ENCODE data around the gene MGAT5B. TPM values are rescaled to one million over a fixed set of nuclear protein-coding genes. Genes with fewer than 3 reads are reported as not detected.

Gene MGAT5B
- total RNA-seq, 2 donors from 2014 or later = 3.6 TPM; not detected in 1

- Histone ChIP-seq H3K27me3 (no peaks in the 10 kb centered on the region), H3K4me3 (no peak overlapping the region), H3K9me3 (no peaks in the 10 kb centered on the region), H3K27ac (no peak overlapping the region), H3K36me3 (replicated peaks in 1 of 2; ENCODE audit: insufficient read depth in 1 of 2, low read depth in 2 of 2) (no peaks in the 10 kb centered on the region), H3K4me1 (no peaks in the 10 kb centered on the region)
- no peak for TF ChIP-seq CTCF (IDR thresholded peaks at IDR 0.05)
- TF ChIP-seq POLR2A (IDR thresholded peaks at IDR 0.05) = no peak
- ATAC-seq = no peak
- WGBS, 2 donors = 35 to 38% methylated on average over 19 to 28 of the region's 28 CpGs
- intact Hi-C loops (cut with DNase I) = no loop called here
- no peak for DNase-seq
Measured at GRCh38 chr17:76957678-76958464, 89.7 kb downstream of the MGAT5B start.

- intact Hi-C loops (cut with DNase I) = no loop called here
- TF ChIP-seq CTCF (IDR thresholded peaks at IDR 0.05) (no peak), POLR2A (IDR thresholded peaks at IDR 0.05) (no peak)
- no peak overlapping the region for H3K27ac ChIP-seq
- no peak overlapping the region for H3K4me3 ChIP-seq
- no peaks in the 10 kb centered on the region for H3K36me3 ChIP-seq (replicated peaks in 1 of 2; ENCODE audit: insufficient read depth in 1 of 2, low read depth in 2 of 2)
- WGBS, 2 donors = 70 to 71% methylated on average over 8 to 9 of the region's 9 CpGs
- H3K4me1 ChIP-seq = no peaks in the 10 kb centered on the region
- no peaks in the 10 kb centered on the region for H3K9me3 ChIP-seq
- DNase-seq = no peak
- no peak for ATAC-seq
- H3K27me3 ChIP-seq = no peaks in the 10 kb centered on the region
Measured at GRCh38 chr17:76958974-76959373, 90.8 kb downstream of the MGAT5B start.

GRCh38 chr17:76961869-76962268 lies 93.7 kb downstream of the MGAT5B start:
- ATAC-seq (no peak), DNase-seq (no peak)
- Histone ChIP-seq H3K36me3 (replicated peaks in 1 of 2; ENCODE audit: insufficient read depth in 1 of 2, low read depth in 2 of 2) (no peaks in the 10 kb centered on the region), H3K4me1 (no peaks in the 10 kb centered on the region), H3K27ac (no peak overlapping the region), H3K27me3 (no peaks in the 10 kb centered on the region), H3K9me3 (no peaks in the 10 kb centered on the region), H3K4me3 (no peak overlapping the region)
- TF ChIP-seq POLR2A (IDR thresholded peaks at IDR 0.05) = no peak
- no peak for TF ChIP-seq CTCF (IDR thresholded peaks at IDR 0.05)
- intact Hi-C loops (cut with DNase I) = no loop called here
- WGBS, 2 donors = 73 to 86% methylated on average over 10 to 13 of the region's 13 CpGs

- Histone ChIP-seq H3K27ac (no peak overlapping the region), H3K4me3 (no peak overlapping the region), H3K4me1 (no peaks in the 10 kb centered on the region), H3K27me3 (no peaks in the 10 kb centered on the region), H3K9me3 (no peaks in the 10 kb centered on the region), H3K36me3 (replicated peaks in 1 of 2; ENCODE audit: insufficient read depth in 1 of 2, low read depth in 2 of 2) (no peaks in the 10 kb centered on the region)
- intact Hi-C loops (cut with DNase I) = no loop called here
- no peak for TF ChIP-seq POLR2A (IDR thresholded peaks at IDR 0.05)
- TF ChIP-seq CTCF (IDR thresholded peaks at IDR 0.05) = no peak
- ATAC-seq = no peak
- DNase-seq = no peak
- WGBS, 2 donors = 74 to 93% methylated on average over 1 of the region's 1 CpG
Measured at GRCh38 chr17:76962858-76963257, 94.7 kb downstream of the MGAT5B start.

GRCh38 chr17:76966016-76966415 lies 97.8 kb downstream of the MGAT5B start:
- no peaks in the 10 kb centered on the region for H3K9me3 ChIP-seq
- WGBS, 2 donors = 80 to 88% methylated on average over 4 of the region's 4 CpGs
- peaks cover 18% of the 10 kb centered on the region for H3K4me1 ChIP-seq
- intact Hi-C loops (cut with DNase I) = no loop called here
- H3K4me3 ChIP-seq = no peak overlapping the region
- no peaks in the 10 kb centered on the region for H3K36me3 ChIP-seq (replicated peaks in 1 of 2; ENCODE audit: insufficient read depth in 1 of 2, low read depth in 2 of 2)
- TF ChIP-seq POLR2A (IDR thresholded peaks at IDR 0.05) (no peak), CTCF (IDR thresholded peaks at IDR 0.05) (no peak)
- H3K27ac ChIP-seq = no peak overlapping the region
- peaks cover 0 to 4% of the 10 kb centered on the region in 2 donors for H3K27me3 ChIP-seq
- ATAC-seq (no peak), DNase-seq (no peak)

Data from body of pancreas (tissue), 4 donors.